OCI-LY3 (cell line): ENCODE results near the gene CLMP.

ENCODE experiments used
- CTCF ChIP-seq: fragments of 200-600, 300-600 bp; sonication (generic); IDR thresholded peaks from 2 replicates; pipeline ENCODE4 v1.5.1; 2014; ENCODE audit warnings: antibody characterized with exemption, low read length, low read depth
- EZH2phosphoT487 ChIP-seq: fragments of 200-600 bp; shearing (Covaris generic); IDR thresholded peaks from 2 replicates; pipeline ENCODE4 v1.6.1; 2018; ENCODE audit warnings: antibody characterized with exemption, mixed run types, low read depth

- TF ChIP-seq CTCF: no peak
- TF ChIP-seq EZH2phosphoT487: no peak
Observed at GRCh38 chr11:123060277-123061000, 134.6 kb downstream of the CLMP start.
